Embryonic facial prominence (tissue), 1 donor: Measurements from ENCODE around the gene FHIT.

Experiments
- DNase-seq: peaks from one replicate; pipeline ENCODE4 v3.0.0-alpha.2; 2016; ENCODE audit errors: extremely low spot score

Gene FHIT

DNA sequence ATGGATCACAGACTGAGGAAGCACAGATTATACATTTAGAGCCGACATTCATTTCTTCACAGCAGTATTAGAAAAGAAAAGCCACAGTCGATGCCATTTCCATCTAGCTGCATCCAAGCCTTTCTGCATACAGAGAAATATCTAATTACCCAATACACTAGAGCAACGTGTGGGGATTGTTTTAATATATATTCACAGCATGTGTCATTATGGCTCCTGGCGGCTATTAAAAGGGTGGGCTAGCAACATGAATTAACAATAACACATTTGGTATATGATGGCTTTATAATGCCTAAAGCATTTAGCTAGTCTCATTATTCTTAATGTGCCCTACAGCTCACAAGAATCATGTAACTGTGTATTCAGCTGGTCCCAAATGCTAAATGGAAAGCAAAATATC lies 1030.5 kb downstream of the FHIT start:
- DNase-seq, result no peak

DNA sequence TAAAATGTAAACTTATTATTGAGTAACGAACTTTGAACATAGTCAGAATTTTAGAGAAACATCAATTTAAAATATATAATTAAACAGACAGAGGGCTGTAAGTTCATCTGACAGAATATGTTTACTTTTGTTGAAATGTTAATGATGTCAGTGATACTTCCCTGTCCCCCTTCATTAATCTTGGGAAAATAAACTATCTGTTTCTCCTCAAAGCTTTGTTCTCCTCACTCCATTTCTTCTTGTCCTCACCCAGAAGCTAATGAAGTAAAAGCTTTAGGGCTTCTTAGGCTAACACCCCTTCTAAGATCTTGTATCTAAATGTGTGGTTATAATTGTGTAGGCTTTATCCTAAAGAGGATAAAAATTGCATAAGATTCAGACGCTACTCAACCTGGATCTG lies 1031.8 kb downstream of the FHIT start:
- no peak for DNase-seq

DNA sequence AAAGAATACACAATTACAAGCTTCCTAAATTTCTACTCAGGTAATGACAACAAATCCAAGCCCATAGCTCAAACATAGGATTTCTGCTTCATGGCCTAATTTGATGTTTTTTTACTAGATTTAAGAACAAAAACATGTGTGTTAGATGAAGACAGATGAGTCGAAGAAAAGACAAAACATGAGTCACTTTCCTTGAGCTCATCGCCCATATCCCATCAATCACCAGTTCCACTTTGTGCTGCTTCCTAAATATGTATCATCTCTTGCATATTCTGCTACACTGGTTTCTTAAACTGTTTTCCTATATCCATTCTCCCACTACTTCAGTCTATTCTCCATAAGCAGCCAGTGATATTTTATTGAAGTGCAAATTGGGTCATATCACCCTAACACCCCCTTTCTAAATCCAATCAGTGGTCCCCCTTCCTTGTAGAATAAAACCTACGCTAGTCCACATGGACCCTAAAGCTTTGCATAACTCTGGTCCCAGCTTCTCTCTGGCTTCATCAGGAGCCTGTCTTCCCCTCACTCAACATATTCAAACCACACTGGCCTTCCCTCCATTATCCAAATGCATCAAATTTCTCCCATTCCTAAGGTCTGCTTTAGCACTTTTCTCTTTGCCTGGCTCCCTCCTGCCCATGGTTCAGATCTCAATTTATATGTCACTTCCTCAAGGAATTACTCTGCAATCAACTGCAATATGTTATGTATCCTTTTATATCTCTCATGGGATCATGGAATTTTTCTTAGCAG lies 1033.9 kb downstream of the FHIT start:
- no peak for DNase-seq

DNA sequence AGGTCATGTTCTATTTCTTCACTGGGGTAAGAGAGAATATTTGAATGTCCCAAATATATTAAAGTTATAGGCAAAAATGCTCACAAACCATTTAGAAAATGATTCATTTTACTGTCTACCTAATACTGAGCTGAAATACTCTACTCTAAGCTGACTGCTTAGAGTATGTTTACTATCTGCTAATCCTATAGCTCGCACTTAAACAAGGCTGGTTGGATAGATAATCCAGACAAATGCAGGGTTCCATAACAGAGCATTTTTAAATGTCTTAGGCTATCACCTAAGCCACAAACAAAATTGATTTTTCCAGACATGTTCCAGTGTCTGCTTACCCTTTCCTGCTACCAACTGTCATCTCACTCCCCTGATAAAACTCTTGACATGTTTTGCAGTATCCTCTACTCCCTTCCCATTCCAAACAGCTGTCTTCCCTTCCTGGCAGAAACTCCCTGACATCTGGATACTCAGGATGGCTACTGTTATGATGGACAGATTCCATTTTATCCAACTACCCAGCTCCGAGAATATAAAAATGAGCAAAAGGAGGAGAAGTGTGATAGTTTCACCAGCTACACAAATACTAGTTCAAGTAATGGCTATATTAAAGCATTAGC lies 1034.7 kb downstream of the FHIT start:
- DNase-seq, result no peak

DNA sequence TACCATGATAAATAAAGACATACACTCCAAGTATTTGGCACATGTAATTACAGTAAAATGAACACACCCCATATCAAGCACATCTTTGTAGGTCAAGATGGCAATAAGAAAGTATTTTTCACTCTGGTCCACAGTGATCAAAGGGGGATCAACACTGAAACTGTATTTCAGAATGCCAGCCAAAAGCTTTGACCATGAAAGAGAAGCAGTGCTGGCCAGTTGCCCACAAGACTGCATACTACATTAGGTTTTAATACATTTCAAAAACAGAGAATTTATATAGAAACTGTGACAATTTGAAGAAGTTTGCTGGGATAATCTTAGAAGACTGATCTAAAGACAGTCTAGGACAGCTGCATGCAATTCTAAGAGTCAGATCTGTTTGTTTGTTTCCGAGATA lies 1035.3 kb downstream of the FHIT start:
- no peak for DNase-seq

DNA sequence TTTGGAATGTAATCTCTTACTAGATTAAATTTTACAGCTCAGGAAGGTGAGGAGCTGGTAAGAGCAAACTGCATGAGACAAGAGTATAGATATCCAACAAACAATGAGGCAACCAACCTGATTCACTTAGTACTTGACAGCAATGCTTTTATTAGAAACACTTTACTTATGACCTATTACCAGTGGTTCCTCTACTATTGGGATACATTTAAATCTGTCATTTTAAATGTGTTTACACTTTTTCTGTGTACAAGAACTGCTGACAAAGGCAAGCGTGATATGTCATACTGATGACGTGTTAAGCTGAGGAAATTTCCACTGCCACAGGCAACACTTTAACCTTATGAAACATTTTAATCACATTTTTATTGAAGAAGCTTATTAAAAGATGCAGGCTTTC lies 1043.3 kb downstream of the FHIT start:
- DNase-seq, result no peak

DNA sequence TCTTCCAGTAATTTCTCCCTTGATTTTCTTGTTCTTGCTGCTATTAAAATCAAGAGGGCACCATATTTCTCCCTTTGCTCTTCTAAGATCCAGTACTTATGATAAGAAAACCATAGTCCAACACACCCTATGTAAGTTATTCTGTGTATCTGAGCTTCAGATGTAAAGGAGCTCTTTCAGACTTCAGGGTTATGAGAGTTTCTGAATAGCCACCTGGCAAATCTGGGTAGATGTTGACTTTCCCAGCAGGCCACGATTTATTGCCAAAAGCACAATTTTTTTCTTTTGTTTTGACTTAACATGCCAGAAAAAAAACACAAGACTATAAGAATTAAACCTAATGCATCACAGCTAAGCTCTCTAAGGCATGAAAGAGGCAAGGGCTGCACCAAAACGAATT lies 1045.0 kb downstream of the FHIT start:
- no peak for DNase-seq

DNA sequence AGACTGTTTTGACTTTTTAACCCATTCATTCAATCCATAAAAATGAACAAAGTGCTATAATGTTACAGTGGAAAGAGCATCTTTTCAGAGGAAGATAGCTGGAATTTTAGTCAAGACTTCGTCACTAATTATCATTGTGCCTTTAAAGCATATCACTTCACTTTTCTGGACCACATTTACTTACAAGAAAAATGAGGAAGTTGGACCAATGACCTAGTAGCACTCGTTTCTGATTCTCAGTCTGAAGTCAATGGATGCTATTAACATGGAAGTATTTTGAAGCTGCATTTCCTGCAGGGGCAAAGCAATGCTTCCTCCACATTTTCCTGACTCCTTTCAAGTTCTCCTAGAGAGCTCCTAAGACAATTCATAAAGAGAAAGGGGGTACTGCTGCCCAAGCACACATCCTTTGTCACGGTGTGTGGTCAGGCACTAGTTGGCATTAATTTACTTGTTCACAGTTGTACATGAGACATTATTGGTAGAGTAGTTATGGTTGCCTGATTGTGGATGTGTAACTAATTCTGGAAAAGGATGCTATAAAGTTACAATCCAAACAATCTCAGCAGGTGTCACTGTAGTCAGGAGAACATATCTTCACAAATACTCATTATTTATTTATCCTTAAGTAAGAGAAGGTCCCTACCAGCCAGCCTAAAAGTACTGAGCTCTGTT lies 1049.1 kb downstream of the FHIT start:
- DNase-seq, result no peak

DNA sequence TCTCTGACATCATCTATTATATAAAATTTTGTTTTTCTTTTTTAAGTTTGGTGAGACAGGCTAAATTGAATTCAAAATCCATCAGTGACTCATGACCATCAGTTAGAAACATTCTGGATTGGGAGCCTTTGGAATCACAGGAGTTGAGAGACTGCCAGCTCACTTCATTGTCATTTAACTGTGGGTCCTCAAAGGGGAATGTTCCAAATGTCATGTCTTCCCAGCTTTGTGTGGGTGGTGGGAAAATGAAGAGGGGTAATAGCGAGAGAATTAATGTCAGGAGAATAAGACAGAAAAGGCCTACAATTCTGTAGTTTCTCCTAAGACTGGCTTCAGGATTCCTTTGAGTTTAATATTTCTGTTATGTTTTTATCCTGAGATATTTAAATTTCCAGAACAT lies 1051.9 kb downstream of the FHIT start:
- DNase-seq, result no peak

DNA sequence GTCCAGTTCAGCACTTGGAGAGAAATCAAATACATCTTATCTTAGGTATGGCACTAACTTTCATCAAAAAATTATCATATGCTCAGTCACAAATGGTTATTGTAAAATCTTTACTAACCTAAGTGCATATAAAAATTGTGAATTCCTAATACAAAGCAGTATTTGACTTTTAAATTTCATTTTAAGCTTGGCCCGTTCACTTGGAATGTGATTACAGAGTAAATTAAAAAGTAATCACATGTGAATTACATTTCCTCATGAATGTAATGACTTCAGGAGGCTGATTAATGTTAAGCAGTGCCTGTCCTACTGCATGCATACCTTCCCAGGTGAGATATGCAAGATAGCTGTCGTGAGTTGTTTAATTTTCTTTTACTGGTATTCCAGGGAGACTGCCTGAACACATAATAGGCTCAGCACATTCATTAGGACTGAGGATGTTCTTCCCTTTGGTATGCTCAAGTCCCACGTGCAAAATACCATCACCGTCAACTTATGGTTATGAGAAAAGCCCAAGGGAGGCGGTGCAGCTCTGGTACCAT lies 1053.0 kb downstream of the FHIT start:
- DNase-seq, result no peak

DNA sequence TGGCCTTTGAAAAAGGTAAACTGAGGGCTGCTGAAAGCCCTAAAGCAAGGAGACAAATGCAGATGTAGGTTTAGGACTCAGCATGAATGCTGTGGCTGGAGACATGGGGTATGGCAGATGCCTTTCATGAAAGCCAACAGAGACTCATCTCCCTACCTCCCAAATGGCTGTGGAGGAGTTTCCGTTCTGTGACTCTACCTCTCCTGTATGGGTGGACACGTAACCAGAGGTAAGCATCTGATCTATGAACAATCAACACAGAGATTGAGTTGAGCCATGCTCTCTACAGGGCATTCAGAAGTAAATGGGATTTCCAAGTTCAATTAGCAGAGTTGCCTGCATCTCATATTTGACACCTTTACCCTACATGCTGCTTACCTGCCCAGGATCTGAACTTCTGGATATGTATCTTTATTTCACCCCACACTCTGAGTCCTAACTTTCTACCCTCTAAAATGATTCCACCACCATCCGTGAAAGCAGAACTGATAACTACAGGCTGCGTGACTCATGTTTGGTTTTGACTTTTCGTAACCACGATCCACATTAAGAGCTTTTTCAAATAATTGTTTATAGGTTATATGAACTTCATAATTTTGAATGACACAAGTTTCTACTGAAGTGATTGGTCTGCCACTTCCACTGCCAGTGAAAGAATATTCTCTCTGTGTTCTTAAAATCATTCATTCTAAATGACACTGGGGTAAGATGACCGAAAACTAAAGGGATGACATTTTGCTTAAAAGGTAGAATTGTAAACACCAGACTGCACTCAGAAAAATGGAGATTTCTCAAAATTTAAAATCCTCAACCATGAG lies 1058.7 kb downstream of the FHIT start:
- DNase-seq, result no peak

DNA sequence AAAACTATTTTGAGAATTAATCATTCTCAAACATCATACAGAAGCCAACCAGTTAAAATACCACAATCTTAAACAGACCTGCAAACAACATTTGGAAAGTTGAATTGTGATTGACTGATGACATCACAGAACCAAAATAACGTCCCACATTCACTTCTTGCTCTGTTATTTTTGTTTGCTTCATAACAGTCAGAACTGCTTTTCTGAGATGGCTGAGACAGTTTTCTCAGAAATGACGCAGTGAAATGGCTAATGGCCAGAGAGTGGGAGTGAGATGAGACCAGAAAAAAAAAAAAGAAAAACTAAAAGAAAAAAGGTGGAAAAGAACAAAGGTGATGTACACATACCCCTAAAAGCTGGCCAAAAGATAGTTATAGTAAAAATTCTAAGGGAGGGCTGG lies 1061.2 kb downstream of the FHIT start:
- DNase-seq, result no peak

DNA sequence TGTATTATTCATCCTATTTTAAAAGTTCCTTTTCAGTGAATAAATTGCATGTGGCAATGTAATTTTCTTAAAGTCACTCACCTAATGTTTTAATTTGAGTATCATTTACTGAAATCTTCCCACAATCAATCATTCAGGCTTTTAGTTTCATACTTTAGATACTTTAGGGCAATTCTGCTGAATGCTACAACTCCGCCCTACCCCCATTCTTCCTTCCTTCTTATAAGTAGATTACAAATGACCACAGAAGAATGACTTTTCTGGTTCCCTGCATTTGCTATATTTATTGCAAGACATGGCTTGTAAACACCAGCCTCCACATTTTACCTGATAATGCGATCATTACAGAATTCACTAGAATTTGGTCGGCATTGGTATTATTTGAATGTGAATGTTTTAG lies 1061.9 kb downstream of the FHIT start:
- no peak for DNase-seq

DNA sequence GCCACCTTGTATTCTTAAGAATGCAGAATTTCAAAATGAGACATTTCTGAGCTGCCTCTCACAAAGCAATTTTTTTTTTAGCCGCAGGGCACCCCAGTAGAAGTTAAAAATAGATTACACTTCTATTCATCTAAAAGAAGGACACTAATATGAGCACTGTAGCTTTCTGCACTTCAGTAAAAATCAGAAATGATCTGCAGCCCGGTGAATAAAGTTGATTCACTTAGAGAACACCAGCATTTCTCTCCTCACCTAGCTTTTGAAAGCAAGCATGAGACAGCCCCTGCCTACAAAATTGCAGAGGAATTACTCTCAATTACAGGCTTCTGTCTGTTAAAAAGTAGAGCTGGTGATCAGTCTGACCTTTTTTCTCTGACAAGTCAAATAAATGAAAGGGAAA lies 1062.4 kb downstream of the FHIT start:
- DNase-seq, result no peak

DNA sequence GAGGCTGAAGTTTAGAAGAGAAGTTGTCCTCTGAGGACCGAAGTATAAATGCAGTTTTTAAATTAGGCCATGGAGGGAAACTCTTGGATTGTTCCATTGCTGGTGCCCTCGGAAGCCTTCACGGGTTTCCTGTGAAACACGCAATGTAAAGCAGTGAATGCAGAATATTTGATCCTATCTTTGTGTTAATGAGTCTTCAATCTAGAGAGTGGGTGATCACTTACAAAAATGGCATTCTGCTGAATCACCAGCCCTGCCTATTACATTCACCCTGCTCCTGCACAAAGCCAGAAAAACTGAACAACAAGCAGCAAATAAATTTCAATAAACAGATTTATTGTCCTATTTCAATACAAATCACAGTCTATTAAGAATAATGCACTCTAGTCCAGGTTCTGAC lies 1063.9 kb downstream of the FHIT start:
- DNase-seq, result no peak

DNA sequence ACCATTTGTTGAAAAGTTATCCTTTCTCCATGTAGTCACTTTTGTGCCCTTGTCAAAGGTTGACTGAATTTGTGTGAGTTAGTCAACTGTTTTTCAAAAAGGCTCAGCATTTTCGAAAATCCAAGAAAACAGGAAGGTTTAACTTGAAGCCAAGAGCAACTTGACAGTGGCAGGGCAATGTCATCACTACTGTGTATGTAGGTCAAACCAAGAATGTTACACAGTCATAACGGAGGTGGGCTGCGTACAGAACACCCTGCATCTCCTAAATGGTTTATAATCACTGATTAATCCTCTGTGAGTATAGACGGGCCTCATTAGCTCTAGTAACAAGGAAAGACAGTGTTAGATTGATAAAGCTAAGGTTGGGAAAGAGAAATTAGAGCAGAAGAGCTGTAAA lies 1064.9 kb downstream of the FHIT start:
- no peak for DNase-seq

DNA sequence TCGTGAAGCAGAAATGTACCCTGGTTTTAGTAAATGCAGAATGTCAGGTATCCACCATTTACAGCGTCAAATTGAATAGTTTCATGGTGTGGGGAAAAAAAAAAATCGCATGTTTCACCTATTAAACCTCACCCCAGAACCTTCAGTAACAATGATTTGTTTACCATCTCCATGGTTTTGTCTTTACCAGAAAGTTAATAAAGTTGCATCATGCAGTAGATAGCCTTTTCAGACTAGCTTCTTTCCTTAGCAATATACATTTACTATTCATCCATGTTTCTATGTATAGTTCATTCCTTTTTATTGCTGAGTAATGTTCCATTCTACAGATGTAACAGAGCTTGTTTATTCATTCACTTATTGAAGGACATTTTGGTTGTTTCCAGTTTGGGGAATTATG lies 1066.1 kb downstream of the FHIT start:
- no peak for DNase-seq

DNA sequence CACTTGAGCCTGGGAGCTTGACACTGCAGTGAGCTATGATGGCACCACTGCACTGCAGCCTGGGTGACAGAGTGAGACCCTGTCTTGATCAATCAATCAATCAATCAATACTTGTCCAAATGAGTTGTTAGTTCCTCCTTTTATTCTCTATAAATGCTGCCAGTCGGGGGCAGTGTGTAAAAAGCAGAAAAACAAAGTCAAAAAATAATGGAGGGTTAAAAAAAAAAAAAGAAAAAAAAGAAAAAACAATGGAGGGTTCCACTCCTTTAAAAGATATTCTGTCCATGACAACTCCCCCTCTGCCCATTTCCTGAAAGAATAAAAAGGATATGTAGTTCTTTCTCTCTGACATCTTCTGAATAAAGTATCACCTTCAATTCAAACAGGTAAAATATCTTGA lies 1068.6 kb downstream of the FHIT start:
- DNase-seq, result no peak

DNA sequence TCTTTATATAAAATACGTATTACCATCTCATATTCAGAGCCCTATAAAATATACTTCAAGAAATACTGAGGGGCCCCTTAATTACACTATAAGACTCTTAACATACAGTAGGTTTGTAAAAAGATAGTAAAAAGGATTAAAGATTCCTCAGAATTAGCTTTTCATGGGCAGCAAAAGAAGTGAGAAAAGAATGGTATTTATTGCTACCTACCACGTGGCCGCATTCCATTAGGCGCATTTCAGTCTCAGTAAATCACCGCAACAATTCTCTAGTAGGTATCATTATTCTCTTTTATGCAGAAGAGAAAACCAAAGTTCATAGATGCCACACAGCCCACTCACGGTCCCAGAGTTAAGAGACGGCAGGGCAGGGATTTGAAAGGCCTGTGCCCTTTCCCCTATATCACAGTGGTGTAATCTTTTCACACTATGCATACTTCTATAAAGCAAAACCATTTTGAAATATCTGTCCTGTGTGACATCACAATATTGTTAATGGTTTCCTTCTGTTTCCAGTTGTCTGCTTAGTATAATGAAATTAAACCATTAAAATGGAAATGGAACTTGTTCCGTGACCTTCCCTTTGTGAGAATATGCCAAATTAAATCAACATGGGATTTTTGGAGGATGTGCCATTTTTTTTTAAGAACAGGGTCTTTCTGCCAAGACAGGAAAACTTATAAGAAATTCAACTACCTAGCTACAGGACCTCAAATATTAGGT lies 1072.2 kb downstream of the FHIT start:
- no peak for DNase-seq

DNA sequence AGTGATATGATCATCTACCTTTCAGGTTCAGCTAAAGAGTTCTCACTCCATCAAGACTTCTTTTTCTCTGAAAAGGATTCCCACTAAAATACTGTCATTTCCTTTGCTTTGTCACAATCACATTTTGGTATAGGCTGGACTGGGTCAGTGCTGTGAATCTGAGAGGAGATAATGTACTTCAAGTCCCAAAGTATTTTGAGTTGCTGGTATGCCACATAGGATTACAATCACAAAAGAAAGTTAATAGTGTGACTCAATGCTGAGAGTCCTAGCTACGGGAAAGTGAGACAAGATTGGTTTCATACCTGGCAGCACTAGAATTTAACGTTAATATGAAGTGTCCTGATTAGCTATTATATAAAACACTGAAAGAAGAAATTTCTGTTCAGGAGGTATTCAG lies 1073.5 kb downstream of the FHIT start:
- DNase-seq, result no peak

DNA sequence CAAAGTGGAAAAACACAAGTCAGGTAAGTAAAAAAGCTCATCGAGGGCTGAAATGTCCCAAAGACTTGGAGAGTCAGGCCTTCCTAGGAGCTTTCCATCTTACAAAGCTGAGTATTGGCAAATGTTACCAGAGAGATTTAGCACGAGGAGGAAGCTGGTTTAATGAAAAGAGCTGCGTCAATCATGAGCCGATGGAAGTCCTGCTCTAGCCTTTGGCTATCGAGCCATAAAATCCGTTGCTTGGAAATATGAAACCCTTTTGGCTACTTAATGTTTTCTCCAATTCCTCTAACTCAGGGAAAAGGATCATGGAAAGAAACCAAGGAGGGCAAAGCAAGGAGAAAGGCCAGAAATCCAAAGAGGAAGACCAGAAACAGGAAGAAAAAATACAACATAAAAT lies 1074.6 kb downstream of the FHIT start:
- no peak for DNase-seq

DNA sequence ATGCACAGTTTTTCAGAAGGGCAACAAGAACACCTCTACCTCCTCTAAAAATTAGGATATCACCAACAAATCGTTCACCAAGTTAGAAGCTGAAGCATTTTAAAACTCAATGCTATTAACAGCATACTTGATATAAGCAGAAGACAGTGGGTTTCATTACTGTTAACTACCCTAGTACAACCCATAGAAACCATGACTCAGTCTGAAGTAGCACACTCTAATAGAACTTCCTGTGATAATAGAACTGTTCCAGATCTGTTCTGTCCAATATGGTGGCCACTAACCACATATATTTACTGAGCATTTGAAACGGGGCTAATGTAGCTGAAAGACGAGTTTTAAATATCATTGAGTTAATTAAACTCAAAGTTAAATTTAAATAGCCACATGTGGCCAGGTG lies 1075.6 kb downstream of the FHIT start:
- no peak for DNase-seq
